Caco-2 (cell line): Measurements from ENCODE around the gene INTS13. TPM values are rescaled to one million over a fixed set of nuclear protein-coding genes. Genes with fewer than 3 reads are reported as not detected.

Experiments
- BruUV-seq: library from RNA; stranded (reverse); fragments of 400-500 nt; replicated peaks from 2 replicates; lab custom pipeline; 2021; lab: Mats Ljungman, UMichigan
- CTCF ChIA-PET: fragments of 300-600 bp; sonication (Branson Sonifier 250); formaldehyde crosslinking; loops from one replicate; lab custom pipeline; 2022; ENCODE audit warnings: antibody characterized with exemption; lab: Charles Lee
- POLR2A ChIA-PET: fragments of 300-600 bp; sonication (Branson Sonifier 250); formaldehyde crosslinking; loops from one replicate; lab custom pipeline; 2022; ENCODE audit warnings: antibody characterized with exemption; lab: Charles Lee
- DNase-seq, 2 experiments: peaks; one replicate each; pipeline versions ENCODE4 v3.0.0 to v3.0.0-alpha.2; 2020 to 2022
- H3K27me3 ChIP-seq: replicated peaks from 2 replicates; pipeline ENCODE4 v1.6.0; 2011; ENCODE audit warnings: low read length; ENCODE audit not compliant: control insufficient read depth, insufficient read depth
- H3K36me3 ChIP-seq: 2 replicates; pipeline ENCODE4 v1.5.1; 2011; ENCODE audit warnings: low read length; ENCODE audit not compliant: control insufficient read depth, insufficient read depth
- H3K4me1 ChIP-seq: fragments of 250-450 bp; sonication (Bioruptor Pico); 2 replicates; pipeline ENCODE4 v1.5.1; 2020; ENCODE audit warnings: mild to moderate bottlenecking
- H3K4me3 ChIP-seq: 2 replicates; pipeline ENCODE4 v1.5.1; 2011; ENCODE audit warnings: low read depth, mild to moderate bottlenecking, control low read depth, low read length
- H3K9me3 ChIP-seq: fragments of 250-450 bp; sonication (Bioruptor Pico); 2 replicates; pipeline ENCODE4 v1.5.1; 2020; ENCODE audit warnings: mild to moderate bottlenecking, moderate library complexity
- H3K27ac Mint-ChIP-seq: one replicate; pipeline ENCODE4 v1.8.0; 2022; ENCODE audit warnings: mixed read lengths; ENCODE audit not compliant: unreplicated experiment
- H3K27me3 Mint-ChIP-seq: one replicate; pipeline ENCODE4 v1.8.0; 2022; ENCODE audit warnings: mixed read lengths; ENCODE audit not compliant: insufficient read depth, unreplicated experiment
- H3K36me3 Mint-ChIP-seq: one replicate; pipeline ENCODE4 v1.8.0; 2022; ENCODE audit warnings: mild to moderate bottlenecking, mixed read lengths; ENCODE audit not compliant: insufficient read depth, unreplicated experiment
- H3K4me1 Mint-ChIP-seq: one replicate; pipeline ENCODE4 v1.8.0; 2022; ENCODE audit warnings: low read depth, mixed read lengths; ENCODE audit not compliant: unreplicated experiment
- H3K4me3 Mint-ChIP-seq: one replicate; pipeline ENCODE4 v1.8.0; 2022; ENCODE audit warnings: mild to moderate bottlenecking, moderate library complexity, mixed read lengths; ENCODE audit not compliant: unreplicated experiment
- H3K9me3 Mint-ChIP-seq: one replicate; pipeline ENCODE4 v1.8.0; 2022; ENCODE audit warnings: mixed read lengths; ENCODE audit not compliant: unreplicated experiment
- intact Hi-C: fragments of 100-400 bp; cut with micrococcal nuclease; formaldehyde crosslinking; loops from one replicate; pipeline ENCODE4 v1.10.0; 2022; ENCODE audit not compliant: unreplicated experiment
- total RNA-seq: library from RNA; stranded (reverse); gene quantifications from 2 replicates; pipeline ENCODE4 v1.2.3, GENCODE V29; 2022
- TF ChIP-seq, protein P1 (sequence below), 2 experiments: fragments of 200-600 bp in 1 of 2; IDR thresholded peaks; 1 replicate in 1 of 2; 2 replicates in 1 of 2; pipeline versions ENCODE4 v1.5.1 to v1.8.0; 2011 to 2022; ENCODE audit warnings: antibody characterized with exemption in 1 of 2, control low read depth in 1 of 2, inconsistent platforms in 1 of 2, low read depth in 1 of 2, low read length in 1 of 2, mild to moderate bottlenecking in 1 of 2, moderate library complexity in 1 of 2; ENCODE audit not compliant: insufficient read depth in 1 of 2, severe bottlenecking in 1 of 2, unreplicated experiment in 1 of 2

Gene INTS13
- total RNA-seq, 1 experiment from 2014 or later, result 40.1 TPM

DNA sequence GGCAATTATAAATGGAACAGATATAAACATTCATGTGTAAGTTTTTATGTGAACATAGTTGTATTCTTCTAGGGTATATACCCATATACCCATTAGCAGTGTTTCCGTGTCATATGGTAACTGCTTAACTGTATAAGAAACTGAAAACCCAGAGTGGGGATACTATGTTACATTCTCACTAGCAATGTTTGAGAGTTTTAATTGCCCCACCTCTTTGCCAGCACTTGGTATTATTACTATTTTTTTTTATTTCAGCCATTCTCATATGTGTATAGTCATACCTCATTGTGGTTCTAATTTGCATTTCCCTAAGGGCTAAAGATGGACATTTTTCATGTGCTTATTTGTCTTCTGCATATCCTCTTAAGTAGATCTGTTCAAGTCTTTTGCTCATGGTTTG is 76.1 kb downstream of the INTS13 start:
- H3K27ac Mint-ChIP-seq, result no peak overlapping the region

DNA sequence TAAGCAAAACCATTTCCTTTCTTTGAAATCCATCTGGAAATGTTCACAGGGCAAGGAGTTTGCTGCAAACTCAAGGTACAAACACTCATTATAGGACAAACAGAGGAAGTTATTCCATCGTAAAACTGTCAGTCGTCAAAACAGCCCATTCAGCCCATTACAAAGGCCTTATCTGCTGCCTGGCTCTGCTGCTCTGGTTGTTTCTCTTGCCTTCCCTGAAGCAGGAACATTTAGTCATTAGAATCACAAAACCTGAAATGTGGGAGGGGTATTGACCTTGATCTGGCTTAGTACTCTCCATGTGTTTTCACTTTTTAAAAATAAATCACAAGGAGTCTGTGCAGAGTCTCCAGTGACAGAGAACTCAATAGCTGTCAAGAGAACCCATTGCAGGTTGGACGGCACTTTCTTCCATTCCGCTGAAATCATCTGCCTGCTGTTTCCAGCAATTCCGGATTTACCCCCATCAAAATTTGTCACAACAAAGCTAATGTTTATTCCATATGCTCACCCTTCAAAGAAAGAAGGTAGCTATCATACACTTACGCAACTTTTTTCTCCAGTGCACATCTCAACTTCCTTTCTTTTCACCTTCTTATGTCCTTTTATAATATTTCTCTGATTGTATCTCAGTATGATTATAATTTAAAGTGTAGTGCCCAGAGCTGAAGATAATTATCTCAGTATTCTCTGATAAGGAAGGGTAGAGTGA is 80.2 kb downstream of the INTS13 start:
- no peak overlapping the region for H3K4me3 Mint-ChIP-seq
- no peaks in the 10 kb centered on the region for H3K36me3 Mint-ChIP-seq
- no peak overlapping the region for H3K4me3 ChIP-seq
- H3K9me3 Mint-ChIP-seq, result no peaks in the 10 kb centered on the region
- POLR2A ChIA-PET, result no interaction called here
- intact Hi-C loops, result loop anchor here (10.0 kb wide), 1 partner anchor 387 kb away; the partner anchor contains the start of gene STK38L
- no peak overlapping the region for H3K27ac Mint-ChIP-seq
- no peaks in the 10 kb centered on the region for H3K36me3 ChIP-seq
- DNase-seq, result peak in 1 of 2 experiments; percentile 39
- H3K27me3 ChIP-seq, result peaks cover 1% of the 10 kb centered on the region; the same call in 1 of the 2 replicates
- H3K4me1 Mint-ChIP-seq, result no peaks in the 10 kb centered on the region
- no peaks in the 10 kb centered on the region for H3K27me3 Mint-ChIP-seq
- TF ChIP-seq, protein P1, sequence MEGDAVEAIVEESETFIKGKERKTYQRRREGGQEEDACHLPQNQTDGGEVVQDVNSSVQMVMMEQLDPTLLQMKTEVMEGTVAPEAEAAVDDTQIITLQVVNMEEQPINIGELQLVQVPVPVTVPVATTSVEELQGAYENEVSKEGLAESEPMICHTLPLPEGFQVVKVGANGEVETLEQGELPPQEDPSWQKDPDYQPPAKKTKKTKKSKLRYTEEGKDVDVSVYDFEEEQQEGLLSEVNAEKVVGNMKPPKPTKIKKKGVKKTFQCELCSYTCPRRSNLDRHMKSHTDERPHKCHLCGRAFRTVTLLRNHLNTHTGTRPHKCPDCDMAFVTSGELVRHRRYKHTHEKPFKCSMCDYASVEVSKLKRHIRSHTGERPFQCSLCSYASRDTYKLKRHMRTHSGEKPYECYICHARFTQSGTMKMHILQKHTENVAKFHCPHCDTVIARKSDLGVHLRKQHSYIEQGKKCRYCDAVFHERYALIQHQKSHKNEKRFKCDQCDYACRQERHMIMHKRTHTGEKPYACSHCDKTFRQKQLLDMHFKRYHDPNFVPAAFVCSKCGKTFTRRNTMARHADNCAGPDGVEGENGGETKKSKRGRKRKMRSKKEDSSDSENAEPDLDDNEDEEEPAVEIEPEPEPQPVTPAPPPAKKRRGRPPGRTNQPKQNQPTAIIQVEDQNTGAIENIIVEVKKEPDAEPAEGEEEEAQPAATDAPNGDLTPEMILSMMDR (IDR thresholded peaks at IDR 0.05; ENCODE audit: insufficient read depth in 1 of 2, low read depth in 1 of 2, low read length in 1 of 2, severe bottlenecking in 1 of 2, unreplicated experiment in 1 of 2), result no peak
- BruUV-seq, result no TSS peak
- no peaks in the 10 kb centered on the region for H3K9me3 ChIP-seq
- peaks cover 6% of the 10 kb centered on the region; the same call in 1 of the 2 replicates for H3K4me1 ChIP-seq
- CTCF ChIA-PET, result interaction anchor here (1.2 kb wide), 1 partner anchor 28 kb away, joined by 3 read pairs; no protein-coding TSS in a partner anchor

More for the DNA sequence above, 76.1 kb downstream of the INTS13 start:
- DNase-seq, result no peak
- intact Hi-C loops, result no loop called here
- peaks cover 1% of the 10 kb centered on the region; the same call in 1 of the 2 replicates for H3K27me3 ChIP-seq
- H3K36me3 ChIP-seq, result no peaks in the 10 kb centered on the region
- BruUV-seq, result no TSS peak
- Mint-ChIP-seq H3K4me3 (no peak overlapping the region), H3K9me3 (no peaks in the 10 kb centered on the region), H3K36me3 (no peaks in the 10 kb centered on the region), H3K4me1 (no peaks in the 10 kb centered on the region), H3K27me3 (peaks cover 4% of the 10 kb centered on the region)
- no peak overlapping the region for H3K4me3 ChIP-seq
- H3K4me1 ChIP-seq, result peaks cover 6% of the 10 kb centered on the region; the same call in 1 of the 2 replicates
- H3K9me3 ChIP-seq, result no peaks in the 10 kb centered on the region
- TF ChIP-seq, protein P1 (IDR thresholded peaks at IDR 0.05; ENCODE audit: insufficient read depth in 1 of 2, low read depth in 1 of 2, low read length in 1 of 2, severe bottlenecking in 1 of 2, unreplicated experiment in 1 of 2), result no peak
- ChIA-PET POLR2A (no interaction called here), CTCF (no interaction called here)

DNA sequence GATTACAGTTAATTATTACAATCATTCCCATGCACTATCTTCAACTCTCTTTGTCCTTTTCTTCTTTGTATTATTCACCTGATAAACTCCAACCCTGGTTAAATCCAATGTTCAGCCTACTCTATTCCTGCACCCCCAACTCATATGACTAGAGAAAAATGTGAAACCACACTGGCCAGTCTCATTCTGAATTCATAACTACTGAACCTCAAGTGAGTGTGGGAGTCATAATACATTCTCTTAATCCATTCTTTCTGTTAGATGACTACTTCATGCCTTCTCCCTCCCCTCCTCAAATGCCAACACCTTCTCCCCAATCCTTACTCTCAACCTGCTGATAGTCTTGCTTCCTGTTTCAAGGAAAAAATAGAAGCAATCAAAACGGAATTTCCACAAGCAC is 82.4 kb downstream of the INTS13 start:
- Histone ChIP-seq H3K27me3 (peaks cover 1% of the 10 kb centered on the region; the same call in 1 of the 2 replicates), H3K4me3 (no peak overlapping the region), H3K4me1 (peaks cover 6% of the 10 kb centered on the region; the same call in 1 of the 2 replicates), H3K36me3 (no peaks in the 10 kb centered on the region), H3K9me3 (no peaks in the 10 kb centered on the region)
- no peaks in the 10 kb centered on the region for H3K9me3 Mint-ChIP-seq
- no TSS peak for BruUV-seq
- ChIA-PET POLR2A (no interaction called here), CTCF (interaction anchor here (0.6 to 1.5 kb wide), 3 partner anchors 10 to 1657 kb away, joined by 3 read pairs; no protein-coding TSS in a partner anchor)
- no peak overlapping the region for H3K4me3 Mint-ChIP-seq
- no peaks in the 10 kb centered on the region for H3K36me3 Mint-ChIP-seq
- no peak overlapping the region for H3K27ac Mint-ChIP-seq
- no peak for DNase-seq
- TF ChIP-seq, protein P1 (IDR thresholded peaks at IDR 0.05; ENCODE audit: insufficient read depth in 1 of 2, low read depth in 1 of 2, low read length in 1 of 2, severe bottlenecking in 1 of 2, unreplicated experiment in 1 of 2), result no peak
- intact Hi-C loops, result loop anchor here (2.0 to 10.0 kb wide), 2 partner anchors 15 to 389 kb away; partner anchors contain the start of gene STK38L
- no peaks in the 10 kb centered on the region for H3K27me3 Mint-ChIP-seq
- H3K4me1 Mint-ChIP-seq, result no peaks in the 10 kb centered on the region

Other genes with a start within 250 kb of the INTS13 start
- 41.6 and 51.5 TPM in 2 replicates for gene ITPR2, start 104.8 kb downstream of the INTS13 start, total RNA-seq
- 77.9 and 86.9 TPM in 2 replicates for gene FGFR1OP2, start 489 bp upstream of the INTS13 start, total RNA-seq
- 82.9 and 83.0 TPM in 2 replicates for gene TM7SF3, start 76.4 kb upstream of the INTS13 start, total RNA-seq
- 86.8 and 87.0 TPM in 2 replicates for gene MED21, start 84.6 kb upstream of the INTS13 start, total RNA-seq
- not detected in 2 replicates for gene C12orf71, start 144.6 kb upstream of the INTS13 start, total RNA-seq